ENCODE results near the gene ZMYND19. TPM values are rescaled to one million over a fixed set of nuclear protein-coding genes. Genes with fewer than 3 reads are reported as not detected.
A peak's percentile ranks its signal among the peaks of the same experiment; 100 is the strongest.

The ZMYND19 gene
- total RNA-seq, 4 donors from 2014 or later: 13.8 to 17.4 (median 15.8) TPM

GRCh38 chr9:137583347-137583746, 7.0 kb downstream of the ZMYND19 start:
- peaks cover 0 to 17% (median 0%) of the 10 kb centered on the region in 4 donors for H3K4me1 ChIP-seq
- DNase-seq (ENCODE audit: low spot score in 2 of 2): no peak
- peaks cover 0 to 81% (median 5%) of the 10 kb centered on the region in 3 donors for H3K36me3 ChIP-seq
- no peaks in the 10 kb centered on the region for H3K9me3 ChIP-seq
- no peak overlapping the region for H3K27ac ChIP-seq
- H3K27me3 ChIP-seq: no peaks in the 10 kb centered on the region
- no peak for TF ChIP-seq EP300 (IDR thresholded peaks at IDR 0.05)
- TF ChIP-seq POLR2A (IDR thresholded peaks at IDR 0.05): no peak
- no peak for TF ChIP-seq CTCF (IDR thresholded peaks at IDR 0.05)
- WGBS, 2 donors: 77 to 84% methylated on average over 14 of the region's 14 CpGs
- no peak overlapping the region for H3K4me3 ChIP-seq

GRCh38 chr9:137582286-137582860, 7.9 kb downstream of the ZMYND19 start:
- TF ChIP-seq POLR2A (IDR thresholded peaks at IDR 0.05) (no peak), EP300 (IDR thresholded peaks at IDR 0.05) (no peak), CTCF (IDR thresholded peaks at IDR 0.05) (peak in 1 of 5 experiments; percentile 20)
- WGBS, 2 donors: 78 to 82% methylated on average over 14 to 19 of the region's 20 CpGs
- Histone ChIP-seq H3K27me3 (no peaks in the 10 kb centered on the region), H3K4me3 (no peak overlapping the region), H3K36me3 (peaks cover 0 to 71% (median 5%) of the 10 kb centered on the region in 3 donors), H3K4me1 (peaks cover 0 to 25% (median 8%) of the 10 kb centered on the region in 4 donors), H3K9me3 (no peaks in the 10 kb centered on the region), H3K27ac (no peak overlapping the region)
- DNase-seq (ENCODE audit: low spot score in 2 of 2): no peak

- no peak overlapping the region for H3K27ac ChIP-seq
- no peak for DNase-seq (ENCODE audit: low spot score in 2 of 2)
- no peaks in the 10 kb centered on the region for H3K9me3 ChIP-seq
- H3K4me3 ChIP-seq: no peak overlapping the region
- peaks cover 0 to 32% (median 11%) of the 10 kb centered on the region in 4 donors for H3K4me1 ChIP-seq
- H3K27me3 ChIP-seq: no peaks in the 10 kb centered on the region
- TF ChIP-seq POLR2A (IDR thresholded peaks at IDR 0.05) (no peak), EP300 (IDR thresholded peaks at IDR 0.05) (no peak), CTCF (IDR thresholded peaks at IDR 0.05) (no peak)
- WGBS, 2 donors: 85% methylated on average over 22 of the region's 22 CpGs
- peaks cover 0 to 65% (median 0%) of the 10 kb centered on the region in 3 donors for H3K36me3 ChIP-seq
These were observed 8.7 kb downstream of the ZMYND19 start for GRCh38 chr9:137581361-137582285.

- Histone ChIP-seq H3K36me3 (peaks cover 0 to 65% (median 0%) of the 10 kb centered on the region in 3 donors), H3K4me1 (peaks cover 0 to 39% (median 11%) of the 10 kb centered on the region in 4 donors), H3K27ac (no peak overlapping the region), H3K27me3 (no peaks in the 10 kb centered on the region), H3K9me3 (no peaks in the 10 kb centered on the region), H3K4me3 (no peak overlapping the region)
- TF ChIP-seq EP300 (IDR thresholded peaks at IDR 0.05) (no peak), POLR2A (IDR thresholded peaks at IDR 0.05) (no peak), CTCF (IDR thresholded peaks at IDR 0.05) (no peak)
- WGBS, 2 donors: 88 to 100% methylated on average over 4 of the region's 4 CpGs
- DNase-seq (ENCODE audit: low spot score in 2 of 2): no peak
These were observed 9.4 kb downstream of the ZMYND19 start for GRCh38 chr9:137580954-137581322.
